ENCODE measurements around the gene OGFOD1.

DNA sequence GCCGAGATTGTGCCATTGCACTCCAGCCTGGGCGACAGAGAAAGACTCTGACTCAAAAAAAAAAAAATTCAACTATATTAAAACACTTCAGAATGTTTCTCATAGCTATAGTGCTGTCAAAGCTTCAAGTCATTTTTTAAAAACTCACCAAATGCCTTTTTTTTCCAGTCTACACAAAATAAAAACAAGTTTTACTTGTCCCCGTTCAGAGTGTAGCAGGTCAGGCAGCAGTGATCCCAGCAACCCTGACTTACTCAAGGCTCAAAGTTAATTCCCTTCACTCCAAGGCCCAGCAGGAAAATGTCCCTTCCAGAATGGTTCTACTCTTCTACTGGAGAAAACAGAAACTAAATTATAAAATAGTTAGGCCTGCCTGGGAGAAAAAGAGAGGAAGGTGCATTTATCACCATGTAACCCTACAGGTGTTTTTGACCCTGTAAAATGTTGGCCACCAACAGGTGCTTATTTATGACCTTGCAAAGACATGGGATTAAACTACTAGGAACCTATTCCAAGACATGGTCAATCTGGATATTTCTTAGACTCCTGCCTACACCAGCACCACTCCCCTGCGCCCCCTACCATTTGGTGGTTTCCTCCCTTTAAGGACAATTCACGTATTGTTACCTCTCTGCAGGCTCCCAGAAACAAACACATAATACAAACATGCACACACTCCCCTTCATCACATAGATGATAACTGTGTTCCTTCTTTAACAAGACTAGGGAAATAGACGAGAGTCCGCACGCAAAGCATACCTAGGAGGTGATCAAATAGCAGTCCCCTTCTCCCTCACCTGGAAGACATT is 31.4 kb upstream of the OGFOD1 start:
- TF ChIP-seq, protein P1, sequence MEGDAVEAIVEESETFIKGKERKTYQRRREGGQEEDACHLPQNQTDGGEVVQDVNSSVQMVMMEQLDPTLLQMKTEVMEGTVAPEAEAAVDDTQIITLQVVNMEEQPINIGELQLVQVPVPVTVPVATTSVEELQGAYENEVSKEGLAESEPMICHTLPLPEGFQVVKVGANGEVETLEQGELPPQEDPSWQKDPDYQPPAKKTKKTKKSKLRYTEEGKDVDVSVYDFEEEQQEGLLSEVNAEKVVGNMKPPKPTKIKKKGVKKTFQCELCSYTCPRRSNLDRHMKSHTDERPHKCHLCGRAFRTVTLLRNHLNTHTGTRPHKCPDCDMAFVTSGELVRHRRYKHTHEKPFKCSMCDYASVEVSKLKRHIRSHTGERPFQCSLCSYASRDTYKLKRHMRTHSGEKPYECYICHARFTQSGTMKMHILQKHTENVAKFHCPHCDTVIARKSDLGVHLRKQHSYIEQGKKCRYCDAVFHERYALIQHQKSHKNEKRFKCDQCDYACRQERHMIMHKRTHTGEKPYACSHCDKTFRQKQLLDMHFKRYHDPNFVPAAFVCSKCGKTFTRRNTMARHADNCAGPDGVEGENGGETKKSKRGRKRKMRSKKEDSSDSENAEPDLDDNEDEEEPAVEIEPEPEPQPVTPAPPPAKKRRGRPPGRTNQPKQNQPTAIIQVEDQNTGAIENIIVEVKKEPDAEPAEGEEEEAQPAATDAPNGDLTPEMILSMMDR (IDR thresholded peaks at IDR 0.05): no peak
- TF ChIP-seq POLR2A (IDR thresholded peaks at IDR 0.05): no peak

Measured in body of pancreas (tissue), 4 donors.